ENCODE measurements around the gene FOSB. TPM values are rescaled to one million over a fixed set of nuclear protein-coding genes. Genes with fewer than 3 reads are reported as not detected.

FOSB gene
- total RNA-seq, 1 donor = 0.81 TPM

DNA sequence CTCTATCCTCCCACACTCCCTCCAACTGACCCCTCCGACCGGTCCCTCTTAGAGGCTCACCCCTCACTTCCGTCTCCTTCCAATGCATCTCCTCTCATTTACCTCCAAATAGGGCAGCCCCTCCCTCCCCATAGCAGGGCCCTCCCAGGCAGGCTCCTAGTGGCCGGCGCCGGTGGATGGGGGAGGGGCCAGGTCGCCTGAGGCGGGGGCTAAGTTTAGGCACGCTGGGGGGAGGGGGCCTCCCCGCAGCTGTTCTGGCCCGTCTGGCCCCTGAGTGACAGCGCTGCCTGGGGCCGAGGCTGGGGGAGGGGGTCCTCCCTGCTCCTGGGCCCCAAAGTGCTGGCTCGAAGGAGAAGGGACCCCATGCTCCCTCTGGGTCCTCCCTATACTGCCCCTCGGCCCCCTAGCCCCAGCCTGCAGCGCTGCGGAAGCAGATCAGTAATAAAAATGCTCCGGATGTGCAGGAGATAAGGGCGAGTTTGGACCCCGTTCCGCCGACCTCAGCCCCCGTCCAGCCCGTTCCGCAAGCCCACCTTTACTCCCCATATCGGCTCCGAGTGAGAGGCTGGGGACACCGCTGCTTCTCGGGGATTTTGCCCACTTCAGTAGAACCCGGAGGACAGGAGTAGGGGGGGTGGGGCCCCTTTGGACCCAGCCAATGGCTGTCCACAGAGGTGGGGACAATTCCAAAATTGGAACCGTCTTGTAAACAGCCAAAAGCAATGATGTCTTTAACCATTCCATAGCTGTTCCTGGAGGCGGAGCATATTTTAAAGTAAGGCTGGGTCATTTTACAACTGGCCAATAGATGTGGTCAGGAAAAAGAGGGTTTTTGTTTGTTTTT, 25.1 kb downstream of the FOSB start:
- DNase-seq (ENCODE audit: low read depth) = peak; percentile 72
- TF ChIP-seq, protein P1, sequence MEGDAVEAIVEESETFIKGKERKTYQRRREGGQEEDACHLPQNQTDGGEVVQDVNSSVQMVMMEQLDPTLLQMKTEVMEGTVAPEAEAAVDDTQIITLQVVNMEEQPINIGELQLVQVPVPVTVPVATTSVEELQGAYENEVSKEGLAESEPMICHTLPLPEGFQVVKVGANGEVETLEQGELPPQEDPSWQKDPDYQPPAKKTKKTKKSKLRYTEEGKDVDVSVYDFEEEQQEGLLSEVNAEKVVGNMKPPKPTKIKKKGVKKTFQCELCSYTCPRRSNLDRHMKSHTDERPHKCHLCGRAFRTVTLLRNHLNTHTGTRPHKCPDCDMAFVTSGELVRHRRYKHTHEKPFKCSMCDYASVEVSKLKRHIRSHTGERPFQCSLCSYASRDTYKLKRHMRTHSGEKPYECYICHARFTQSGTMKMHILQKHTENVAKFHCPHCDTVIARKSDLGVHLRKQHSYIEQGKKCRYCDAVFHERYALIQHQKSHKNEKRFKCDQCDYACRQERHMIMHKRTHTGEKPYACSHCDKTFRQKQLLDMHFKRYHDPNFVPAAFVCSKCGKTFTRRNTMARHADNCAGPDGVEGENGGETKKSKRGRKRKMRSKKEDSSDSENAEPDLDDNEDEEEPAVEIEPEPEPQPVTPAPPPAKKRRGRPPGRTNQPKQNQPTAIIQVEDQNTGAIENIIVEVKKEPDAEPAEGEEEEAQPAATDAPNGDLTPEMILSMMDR (IDR thresholded peaks at IDR 0.05; ENCODE audit: insufficient read depth, low read length) = no peak

DNA sequence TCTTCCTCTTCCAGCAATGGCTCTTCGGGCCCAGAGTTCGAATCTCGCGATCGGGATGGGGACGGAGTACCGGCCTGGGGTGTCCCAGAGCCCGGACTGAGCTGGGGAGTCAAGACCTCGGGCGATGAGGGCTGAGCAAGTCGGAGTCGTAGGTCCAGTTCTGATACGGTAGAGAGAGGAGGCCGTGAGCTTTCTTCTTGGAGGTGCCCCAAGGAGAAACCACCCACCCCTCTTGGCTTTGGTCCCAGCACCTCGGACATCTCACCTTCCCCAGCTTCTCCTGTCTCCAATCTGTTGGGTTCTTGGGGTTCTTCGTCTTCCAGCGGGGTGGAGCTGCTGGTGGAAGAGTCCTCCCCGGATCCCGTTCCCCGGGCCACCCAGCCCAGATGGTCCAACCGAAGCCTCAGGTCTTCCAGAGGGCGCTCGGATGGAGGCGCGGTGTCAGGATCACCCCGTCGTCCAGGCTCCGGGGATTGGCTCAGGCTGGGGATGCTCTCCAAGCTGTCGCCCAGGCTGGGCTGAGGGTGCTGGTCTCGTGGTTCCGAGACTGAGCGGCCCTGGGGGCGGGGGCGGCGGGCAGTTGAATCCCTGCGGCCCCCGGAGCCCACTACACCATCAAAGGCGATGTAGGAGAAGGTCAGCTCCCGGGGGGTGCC, 26.6 kb downstream of the FOSB start:
- no peak for DNase-seq (ENCODE audit: low read depth)
- TF ChIP-seq, protein P1 (IDR thresholded peaks at IDR 0.05; ENCODE audit: insufficient read depth, low read length) = no peak
- H3K4me3 ChIP-seq (ENCODE audit: low read depth, low read length) = no peak overlapping the region

More for the DNA sequence above, 25.1 kb downstream of the FOSB start:
- peak overlapping the region; percentile 71 for H3K4me3 ChIP-seq (ENCODE audit: low read depth, low read length)

DNA sequence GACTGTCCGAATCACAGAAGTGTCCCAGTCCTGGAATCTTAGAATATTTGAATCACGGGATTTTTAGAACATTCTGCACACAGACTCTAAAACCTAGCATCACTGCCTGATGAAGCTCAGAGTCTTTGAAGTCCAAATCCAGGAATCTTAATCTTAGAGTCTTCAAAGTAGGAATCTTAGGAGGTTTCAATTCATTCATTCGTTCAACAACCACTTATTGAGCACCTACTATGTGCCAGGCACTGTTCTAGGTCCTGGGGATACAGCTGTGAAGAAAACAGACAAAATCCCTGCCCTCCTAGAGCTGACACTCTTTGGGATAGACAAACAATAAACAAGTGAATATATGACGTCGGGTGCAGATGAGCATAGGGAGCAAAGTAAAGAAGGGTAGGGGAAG, 27.4 kb downstream of the FOSB start:
- no peak overlapping the region for H3K4me3 ChIP-seq (ENCODE audit: low read depth, low read length)
- TF ChIP-seq, protein P1 (IDR thresholded peaks at IDR 0.05; ENCODE audit: insufficient read depth, low read length) = no peak
- DNase-seq (ENCODE audit: low read depth) = no peak

DNA sequence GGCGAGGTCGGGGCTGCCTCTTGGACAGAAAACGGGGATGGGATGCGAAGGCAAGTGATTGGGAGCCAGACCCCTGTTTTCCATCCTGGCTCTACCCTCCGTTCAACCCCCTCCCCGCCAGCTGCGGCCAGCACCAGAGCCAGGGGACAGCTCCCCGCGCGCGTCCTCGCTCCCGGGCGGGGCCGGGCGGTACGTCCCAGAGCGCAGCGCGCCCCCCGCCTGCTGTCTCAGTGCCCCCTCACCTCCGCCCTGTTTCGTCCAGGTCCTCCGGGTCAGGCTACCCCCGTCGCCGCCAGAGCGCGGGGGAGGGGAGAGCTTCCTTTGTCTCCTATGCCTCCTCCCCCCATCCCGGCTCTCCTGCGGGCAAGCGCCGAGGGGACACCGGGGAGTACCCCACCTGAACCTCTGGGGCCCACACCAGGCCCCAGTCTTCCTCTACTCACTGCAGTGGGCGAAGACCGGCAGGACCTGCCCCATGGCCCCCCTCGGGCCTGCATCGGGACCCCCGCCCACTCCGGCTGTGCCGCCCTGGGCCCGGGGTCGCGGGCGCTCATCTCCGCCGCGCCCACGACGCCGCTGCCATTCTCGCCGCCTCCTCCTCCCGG, 28.7 kb downstream of the FOSB start:
- TF ChIP-seq, protein P1 (IDR thresholded peaks at IDR 0.05; ENCODE audit: insufficient read depth, low read length) = no peak
- peak overlapping the region; percentile 73 for H3K4me3 ChIP-seq (ENCODE audit: low read depth, low read length)
- DNase-seq (ENCODE audit: low read depth) = no peak

DNA sequence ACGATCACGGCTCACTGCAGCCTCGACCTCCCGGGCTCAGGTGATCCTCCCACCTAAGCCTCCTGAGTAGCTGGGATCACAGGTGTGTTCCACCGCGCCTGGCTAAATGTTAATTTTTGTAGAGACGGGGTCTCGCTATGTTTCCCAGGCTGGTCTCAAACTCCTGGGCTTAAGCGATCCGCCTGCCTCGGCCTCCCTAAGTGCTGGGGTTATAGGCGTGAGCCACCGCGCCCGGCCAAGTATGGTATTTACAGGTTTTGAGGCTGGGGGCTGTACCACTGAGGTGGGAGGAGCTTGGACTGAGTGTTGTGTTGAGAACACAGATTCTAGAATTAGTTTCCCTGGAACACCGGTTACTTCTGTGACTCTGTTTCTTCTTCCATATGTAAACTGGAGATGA, 30.0 kb downstream of the FOSB start:
- DNase-seq (ENCODE audit: low read depth) = no peak
- no peak overlapping the region for H3K4me3 ChIP-seq (ENCODE audit: low read depth, low read length)
- TF ChIP-seq, protein P1 (IDR thresholded peaks at IDR 0.05; ENCODE audit: insufficient read depth, low read length) = no peak

DNA sequence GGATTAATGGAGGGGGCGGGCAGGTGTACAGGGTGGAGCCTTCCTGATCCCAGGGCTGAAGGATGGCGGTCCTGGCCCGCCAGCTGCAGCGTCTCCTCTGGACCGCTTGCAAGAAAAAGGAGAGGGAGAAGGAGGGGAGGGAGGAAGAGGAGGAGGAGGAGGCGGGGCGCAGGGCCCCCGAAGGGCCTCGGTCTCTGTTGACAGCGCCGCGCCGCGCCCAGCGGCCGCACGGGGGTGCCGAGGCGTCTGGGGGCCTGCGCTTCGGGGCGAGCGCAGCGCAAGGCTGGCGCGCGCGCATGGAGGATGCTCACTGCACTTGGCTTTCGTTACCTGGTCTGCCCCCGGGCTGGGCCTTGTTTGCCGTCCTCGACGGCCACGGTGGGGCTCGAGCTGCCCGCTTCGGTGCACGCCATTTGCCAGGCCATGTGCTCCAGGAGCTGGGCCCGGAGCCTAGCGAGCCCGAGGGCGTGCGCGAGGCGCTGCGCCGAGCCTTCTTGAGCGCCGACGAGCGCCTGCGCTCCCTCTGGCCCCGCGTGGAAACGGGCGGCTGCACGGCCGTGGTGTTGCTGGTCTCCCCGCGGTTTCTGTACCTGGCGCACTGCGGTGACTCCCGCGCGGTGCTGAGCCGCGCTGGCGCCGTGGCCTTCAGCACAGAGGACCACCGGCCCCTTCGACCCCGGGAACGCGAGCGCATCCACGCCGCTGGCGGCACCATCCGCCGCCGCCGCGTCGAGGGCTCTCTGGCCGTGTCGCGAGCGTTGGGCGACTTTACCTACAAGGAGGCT, 30.8 kb downstream of the FOSB start, which contains the start of gene PPM1N:
PPM1N (plus strand) TSS at position 33 of the 785 bp plus-strand sequence; CDS start at position 63, 30 bp downstream.
- DNase-seq (ENCODE audit: low read depth) = no peak
- TF ChIP-seq, protein P1 (IDR thresholded peaks at IDR 0.05; ENCODE audit: insufficient read depth, low read length) = no peak
- H3K4me3 ChIP-seq (ENCODE audit: low read depth, low read length) = peak within 1 kb of the TSS; percentile 61
